HG03280 (cell line): ENCODE data around the gene DLGAP5.

Source experiments
- ATAC-seq: cut with Tn5 transposase; IDR thresholded peaks from one replicate; pipeline ENCODE4 v1.9.1; 2021; ENCODE audit warnings: mild to moderate bottlenecking, moderate library complexity; ENCODE audit not compliant: unreplicated experiment

DLGAP5 gene

DNA sequence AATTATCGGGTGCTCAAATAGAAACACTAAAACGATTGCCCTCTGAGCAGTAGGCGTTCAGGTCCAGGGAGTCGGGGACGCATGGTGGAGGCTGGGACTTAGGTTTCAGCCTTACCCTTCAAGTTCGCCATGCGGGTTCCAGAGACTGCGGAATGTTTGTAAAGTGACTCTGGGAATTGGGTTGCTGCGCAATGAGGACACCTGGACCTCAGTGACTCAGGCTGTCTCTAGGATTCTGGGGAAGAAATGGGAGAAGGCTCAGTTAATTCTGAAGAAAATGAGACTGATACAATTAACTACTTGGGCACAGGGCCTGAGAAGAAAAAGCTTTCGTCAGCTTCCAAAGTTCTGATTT, 61.2 kb downstream of the DLGAP5 start:
- ATAC-seq: no peak

GRCh38 chr14:55129428-55130195, 61.8 kb downstream of the DLGAP5 start:
- ATAC-seq: peak; percentile 53

DNA sequence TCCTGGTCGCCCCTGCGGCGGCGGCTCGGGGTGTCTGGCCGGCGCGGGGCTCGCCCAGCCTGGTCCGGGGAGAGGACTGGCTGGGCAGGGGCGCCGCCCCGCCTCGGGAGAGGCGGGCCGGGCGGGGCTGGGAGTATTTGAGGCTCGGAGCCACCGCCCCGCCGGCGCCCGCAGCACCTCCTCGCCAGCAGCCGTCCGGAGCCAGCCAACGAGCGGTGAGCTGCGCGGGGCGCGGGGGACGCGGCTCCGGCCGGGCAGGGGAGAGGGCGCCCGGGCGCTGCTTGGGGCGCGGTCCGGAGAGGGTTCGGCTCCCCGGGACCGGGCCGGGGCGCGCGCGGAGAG, 62.3 kb downstream of the DLGAP5 start, which contains the start of gene LGALS3:
Gene LGALS3, plus strand, starts transcription at position 167 of the 342 bp plus-strand sequence. CDS start 8,122 bp downstream, outside the sequence.
- ATAC-seq: peak; percentile 80

- no peak for ATAC-seq
Observed at GRCh38 chr14:55128386-55129085, 62.8 kb downstream of the DLGAP5 start.

DNA sequence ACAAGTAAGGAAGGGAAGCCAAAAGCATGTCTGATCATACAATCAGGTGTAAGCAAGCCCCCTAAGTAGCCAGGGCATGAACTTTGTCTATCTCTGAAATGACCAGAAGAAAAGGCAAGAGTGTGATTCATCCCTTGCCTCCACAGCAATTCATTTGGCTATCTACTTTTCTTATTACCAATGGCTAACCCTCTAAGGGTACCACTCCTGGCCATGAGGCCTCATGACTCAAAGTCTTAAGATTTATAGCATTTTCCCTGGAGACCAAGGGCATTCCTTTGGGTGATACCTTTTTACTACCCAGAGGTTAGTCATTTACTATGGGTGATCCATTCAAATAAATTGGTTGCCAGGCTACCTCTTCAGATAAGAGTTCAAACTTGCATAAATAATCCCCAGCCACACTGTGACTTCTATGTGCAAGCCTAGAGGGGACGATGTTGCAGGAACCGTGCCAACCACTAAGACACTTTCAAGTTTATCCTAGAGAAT, 63.9 kb downstream of the DLGAP5 start:
- ATAC-seq: no peak

- no peak for ATAC-seq
Observed at GRCh38 chr14:55126932-55127459, 64.4 kb downstream of the DLGAP5 start.

- no peak for ATAC-seq
Observed at GRCh38 chr14:55126034-55126433, 65.4 kb downstream of the DLGAP5 start.

GRCh38 chr14:55125403-55125802, 66.0 kb downstream of the DLGAP5 start:
- no peak for ATAC-seq

- no peak for ATAC-seq
Observed at GRCh38 chr14:55124774-55125386, 66.5 kb downstream of the DLGAP5 start.

GRCh38 chr14:55123852-55124639, 67.3 kb downstream of the DLGAP5 start:
- no peak for ATAC-seq

DNA sequence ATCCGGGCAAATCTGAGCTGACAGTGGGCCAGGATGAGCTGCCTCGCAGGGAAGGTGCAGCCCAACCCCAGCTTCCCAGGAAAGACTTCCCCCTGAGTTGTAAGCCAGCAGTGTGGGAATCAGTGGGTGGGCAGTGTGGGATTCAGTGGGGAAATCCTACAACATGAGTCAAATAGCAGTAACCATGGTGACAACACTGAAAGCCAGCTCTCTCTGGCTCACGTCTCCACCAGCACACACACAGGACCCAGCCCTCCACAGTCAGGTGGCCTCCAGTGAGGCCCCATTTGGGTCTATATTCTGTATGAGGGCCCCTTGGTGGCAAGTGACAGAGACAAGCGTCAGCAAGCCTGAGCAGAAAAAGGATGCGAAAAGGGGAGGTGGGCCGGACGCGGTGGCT, 68.3 kb downstream of the DLGAP5 start:
- no peak for ATAC-seq

DNA sequence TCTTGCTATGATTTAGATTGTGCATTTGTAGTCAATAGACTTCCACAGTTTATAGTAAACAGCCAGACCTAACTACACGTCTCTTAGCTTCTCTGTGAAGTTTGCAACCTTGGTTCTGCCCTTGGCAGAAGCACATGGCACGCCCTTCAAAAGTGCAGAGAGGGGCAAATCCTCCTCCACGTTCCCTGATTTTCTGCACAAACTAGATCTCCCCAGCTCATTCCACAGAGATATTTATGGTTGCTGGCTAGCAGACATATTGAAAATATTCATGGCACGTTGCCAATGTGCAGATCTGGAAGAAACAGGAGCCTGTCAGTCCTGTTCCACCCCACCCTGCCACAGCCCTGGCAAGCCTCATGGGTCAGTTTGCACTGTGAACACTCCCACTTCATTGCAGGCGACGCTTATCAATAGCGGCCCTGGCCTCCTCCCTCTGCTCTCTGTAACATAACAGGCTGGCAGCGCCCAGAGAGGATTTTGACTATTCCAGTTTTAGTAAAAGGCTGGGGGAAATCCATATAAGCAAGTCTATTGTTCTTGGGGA, 68.9 kb downstream of the DLGAP5 start:
- no peak for ATAC-seq

GRCh38 chr14:55121628-55122439, 69.6 kb downstream of the DLGAP5 start:
- ATAC-seq: no peak

DNA sequence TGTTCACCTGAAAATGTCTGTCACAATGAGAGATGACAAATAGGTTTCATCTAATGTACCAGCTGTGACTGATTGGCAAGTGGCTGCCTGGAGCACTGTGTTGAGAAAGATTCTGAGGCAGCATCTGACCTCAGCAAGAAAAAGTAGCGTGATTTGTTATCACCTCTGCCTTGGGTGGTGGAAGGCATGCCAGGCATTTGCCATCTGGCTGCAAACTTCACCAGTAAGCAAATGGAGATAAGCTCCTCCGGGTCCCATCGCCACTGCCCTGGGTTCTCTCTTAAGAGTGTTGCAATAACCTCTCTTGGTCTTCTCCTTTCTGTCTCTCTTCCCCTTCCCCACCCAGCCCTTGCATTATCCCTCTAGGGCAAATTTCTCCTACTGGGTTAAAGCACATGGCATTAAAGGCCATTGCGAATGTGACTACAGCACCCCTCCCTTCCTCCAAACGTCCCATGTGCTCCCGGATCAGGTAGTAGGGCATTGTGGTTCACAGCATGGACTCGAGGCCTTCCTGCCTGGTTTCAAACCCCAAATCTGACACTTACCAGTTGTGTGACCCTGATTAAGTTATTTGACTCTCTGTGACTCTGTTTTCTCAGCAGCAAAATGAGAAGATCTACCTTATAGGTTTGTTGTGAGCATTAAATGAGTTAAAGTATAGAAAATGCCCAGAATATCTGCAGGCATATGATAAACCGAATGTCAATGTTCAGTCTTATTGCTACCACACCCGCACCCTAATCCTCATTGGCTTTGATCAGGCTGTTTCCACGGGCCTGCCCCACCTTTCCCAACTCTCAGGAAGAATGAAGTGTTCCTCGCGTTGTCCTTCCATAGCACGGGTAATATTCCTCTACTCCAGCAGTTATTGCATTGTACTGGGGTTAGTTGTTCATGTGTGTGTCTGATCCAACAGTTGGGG, 70.6 kb downstream of the DLGAP5 start:
- no peak for ATAC-seq

- no peak for ATAC-seq
Observed at GRCh38 chr14:55118761-55119160, 72.6 kb downstream of the DLGAP5 start.

GRCh38 chr14:55117803-55118441, 73.5 kb downstream of the DLGAP5 start:
- ATAC-seq: no peak

- ATAC-seq: no peak
Observed at GRCh38 chr14:55116246-55117030, 74.9 kb downstream of the DLGAP5 start.
